GM19463 (cell line): ENCODE measurements around the gene MRPL44.
A peak's percentile ranks its signal among the peaks of the same experiment; 100 is the strongest.

Experiments used
- ATAC-seq: cut with Tn5 transposase; IDR thresholded peaks from one replicate; pipeline ENCODE4 v1.9.1; 2021; ENCODE audit warnings: mild to moderate bottlenecking, moderate library complexity; ENCODE audit not compliant: unreplicated experiment

The MRPL44 gene

GRCh38 chr2:223957092-223957851, at the start of gene MRPL44:
Gene MRPL44, plus strand, starts transcription at chr2:223957463. Its CDS starts 10 bp downstream, at chr2:223957473.
- peak; percentile 86 for ATAC-seq

GRCh38 chr2:223908304-223908998, 48.8 kb upstream of the MRPL44 start:
- ATAC-seq = no peak

- ATAC-seq = no peak
These were observed 48.1 kb upstream of the MRPL44 start for GRCh38 chr2:223909001-223909741.

DNA sequence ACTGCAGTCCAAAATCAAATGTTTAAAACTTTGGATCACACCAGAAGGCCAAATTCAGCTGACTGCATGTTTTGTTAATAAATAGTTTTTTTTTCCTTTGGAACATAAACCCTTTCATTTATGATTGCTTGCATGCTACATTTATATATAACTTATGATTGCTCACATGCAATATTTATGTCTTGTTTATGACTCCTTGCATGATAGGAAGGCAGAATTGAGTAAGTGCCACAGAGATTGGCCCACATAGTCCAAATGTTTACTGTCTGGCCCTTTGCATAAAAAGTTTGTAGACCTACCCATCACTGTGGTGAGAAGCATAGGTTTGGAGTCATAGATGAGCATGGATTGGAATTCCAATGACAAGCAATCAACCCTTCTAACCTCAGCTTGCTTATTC, 42.9 kb upstream of the MRPL44 start:
- no peak for ATAC-seq

DNA sequence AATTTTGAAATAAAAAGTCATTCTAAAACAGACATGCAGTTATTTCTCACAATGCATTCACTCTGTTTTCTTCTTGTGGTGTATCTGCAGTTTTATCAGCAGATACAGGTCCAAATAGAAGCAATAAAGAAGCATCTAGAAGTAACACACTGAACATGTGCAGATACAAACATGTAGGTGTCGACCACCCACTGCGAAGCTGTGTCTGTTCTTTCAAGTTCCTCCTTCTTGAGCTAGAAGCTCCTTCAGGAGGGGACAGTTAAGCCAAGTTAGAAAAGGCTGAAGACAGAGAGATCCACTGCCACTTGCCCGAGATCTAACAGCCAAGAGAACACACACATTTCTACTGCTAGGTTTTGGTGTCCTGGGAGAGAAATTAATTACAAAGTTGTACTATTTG, 42.2 kb upstream of the MRPL44 start:
- ATAC-seq = no peak

DNA sequence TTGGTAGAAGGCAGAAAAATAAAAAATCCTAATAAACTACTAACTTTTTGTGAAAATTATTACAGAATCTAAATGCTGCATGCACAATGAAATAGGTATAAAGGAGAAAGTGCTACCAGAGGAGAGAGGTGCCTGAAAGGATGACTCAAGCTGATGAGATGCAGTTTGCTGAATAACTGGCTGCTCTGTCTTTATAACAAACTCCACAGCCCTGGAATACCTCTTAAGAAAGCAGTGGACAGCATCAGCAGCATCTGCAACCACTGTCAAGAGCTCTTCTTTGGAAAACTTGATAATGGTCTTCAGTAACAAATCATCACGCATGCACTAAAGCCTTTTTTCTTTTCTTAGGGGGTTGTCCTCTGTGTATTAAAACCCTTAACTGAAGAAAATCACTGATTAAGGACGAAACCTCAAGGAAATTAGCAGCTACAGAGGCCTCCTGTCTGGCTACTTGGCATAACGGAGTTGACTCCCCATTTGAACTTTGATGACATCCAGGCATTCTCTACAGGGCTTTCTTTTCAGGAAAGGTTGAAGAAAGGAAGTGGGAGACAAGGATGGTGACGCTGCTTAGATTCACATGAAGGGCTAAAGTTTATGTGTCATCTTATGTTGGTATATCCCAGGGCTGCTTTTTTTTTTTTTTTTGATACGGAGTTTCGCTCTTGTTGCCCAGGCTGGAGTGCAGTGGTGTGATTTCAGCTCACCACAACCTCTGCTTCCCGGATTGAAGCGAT, 40.9 kb upstream of the MRPL44 start:
- ATAC-seq = no peak

GRCh38 chr2:223918671-223919134, 38.6 kb upstream of the MRPL44 start:
- no peak for ATAC-seq

- ATAC-seq = no peak
These were observed 37.2 kb upstream of the MRPL44 start for GRCh38 chr2:223920109-223920508.

- ATAC-seq = no peak
These were observed 36.1 kb upstream of the MRPL44 start for GRCh38 chr2:223921204-223921603.

GRCh38 chr2:223922308-223922707, 35.0 kb upstream of the MRPL44 start:
- ATAC-seq = no peak

DNA sequence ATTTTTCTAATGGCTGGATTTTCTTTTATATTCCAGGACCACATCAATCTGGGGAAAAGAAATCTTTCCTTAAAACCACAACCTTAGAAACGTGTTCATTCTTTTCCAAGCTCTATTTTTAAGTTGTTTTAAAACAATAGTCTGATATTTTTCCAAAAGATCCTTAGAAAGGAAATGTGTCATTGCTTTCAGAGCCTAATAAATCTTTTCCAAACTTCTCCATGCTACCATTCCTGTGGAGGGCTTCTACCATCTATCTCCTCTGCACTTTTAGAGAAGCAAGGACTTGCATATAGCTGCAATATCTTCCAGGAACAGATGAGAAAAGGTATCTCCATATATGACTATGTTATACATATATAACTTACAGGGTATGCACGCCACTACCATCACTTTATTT, 33.3 kb upstream of the MRPL44 start:
- no peak for ATAC-seq

- ATAC-seq = no peak
These were observed 32.2 kb upstream of the MRPL44 start for GRCh38 chr2:223925106-223925505.

DNA sequence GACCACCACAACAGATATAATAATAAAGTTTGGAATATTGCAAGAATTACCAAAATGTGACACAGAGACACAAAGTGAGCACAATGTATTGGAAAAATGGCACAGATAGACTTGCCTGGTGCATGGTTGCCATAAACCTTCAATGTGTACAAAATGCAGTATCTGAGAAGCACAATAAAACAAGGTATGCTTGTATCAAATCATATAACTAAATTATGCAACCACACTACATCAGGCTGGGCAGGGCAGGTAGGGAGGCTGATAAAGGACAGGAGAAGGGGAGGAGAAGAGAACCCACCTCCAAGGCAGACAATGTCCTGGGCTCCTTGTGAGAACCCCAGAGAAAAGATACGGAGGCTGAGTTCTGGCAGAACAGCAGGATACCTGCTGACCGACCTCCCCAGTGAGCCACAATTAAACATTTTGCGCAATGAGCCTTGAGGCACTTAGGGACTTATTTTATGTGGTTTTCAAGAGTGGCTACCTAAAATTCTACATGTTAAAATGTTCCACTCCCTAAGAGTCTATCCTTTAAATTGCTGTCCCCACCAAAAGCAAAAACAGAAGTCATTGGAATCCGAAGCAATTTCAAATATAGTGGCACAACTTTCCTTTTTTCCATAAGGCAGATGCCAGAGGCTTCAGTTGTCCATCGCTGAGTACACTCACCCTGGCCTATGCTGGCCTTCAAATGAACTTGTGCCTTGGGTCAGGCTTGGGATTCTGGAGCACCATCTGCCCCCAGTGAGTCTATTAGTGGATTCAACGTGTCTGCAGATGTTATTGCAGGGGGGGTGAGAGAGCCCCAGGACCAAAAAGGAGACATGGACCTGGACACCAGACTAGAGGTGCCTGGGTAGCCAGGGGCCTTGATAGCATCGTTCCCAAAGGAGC, 28.9 kb upstream of the MRPL44 start:
- no peak for ATAC-seq

GRCh38 chr2:223929571-223930102, 27.6 kb upstream of the MRPL44 start:
- ATAC-seq = no peak

DNA sequence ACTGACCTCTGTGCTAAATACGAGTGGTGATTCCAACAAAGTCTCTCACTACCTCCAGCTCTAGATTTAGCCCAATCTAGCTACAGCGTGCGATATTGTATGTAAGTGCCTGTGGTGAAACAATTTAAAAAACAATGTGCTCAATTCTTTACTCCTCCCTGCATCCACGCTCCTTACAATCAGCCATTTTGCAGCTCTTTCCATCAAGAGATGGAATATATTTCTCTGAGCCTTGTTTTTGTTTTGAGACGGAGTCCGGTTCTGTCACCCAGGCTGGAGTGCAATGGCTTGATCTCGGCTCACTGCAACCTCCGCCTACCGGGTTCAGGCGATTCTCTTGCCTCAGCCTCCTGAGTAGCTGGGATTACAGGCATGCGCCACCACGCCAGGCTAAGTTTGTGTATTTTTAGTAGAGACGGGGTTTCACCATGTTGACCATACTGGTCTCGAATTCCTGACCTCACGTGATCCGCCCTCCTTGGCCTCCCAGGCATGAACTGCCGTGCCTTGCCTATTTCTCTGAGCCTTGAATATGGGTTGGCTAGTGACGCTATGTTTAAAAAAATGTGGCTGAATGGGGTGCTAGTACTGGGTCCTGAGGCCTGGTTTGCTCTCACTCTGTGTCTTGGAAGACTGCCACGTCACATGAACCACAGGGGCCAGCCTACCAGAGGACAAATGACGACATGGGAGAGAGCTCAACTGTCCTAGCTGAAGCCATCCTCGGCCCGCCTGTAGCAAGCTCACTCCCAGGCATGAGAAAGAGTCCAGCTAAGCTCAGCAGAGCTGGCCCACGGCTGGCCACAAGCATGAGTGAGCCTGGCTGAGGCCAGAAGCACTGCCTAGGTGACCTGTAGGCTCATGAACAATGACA, 26.9 kb upstream of the MRPL44 start:
- ATAC-seq = no peak

DNA sequence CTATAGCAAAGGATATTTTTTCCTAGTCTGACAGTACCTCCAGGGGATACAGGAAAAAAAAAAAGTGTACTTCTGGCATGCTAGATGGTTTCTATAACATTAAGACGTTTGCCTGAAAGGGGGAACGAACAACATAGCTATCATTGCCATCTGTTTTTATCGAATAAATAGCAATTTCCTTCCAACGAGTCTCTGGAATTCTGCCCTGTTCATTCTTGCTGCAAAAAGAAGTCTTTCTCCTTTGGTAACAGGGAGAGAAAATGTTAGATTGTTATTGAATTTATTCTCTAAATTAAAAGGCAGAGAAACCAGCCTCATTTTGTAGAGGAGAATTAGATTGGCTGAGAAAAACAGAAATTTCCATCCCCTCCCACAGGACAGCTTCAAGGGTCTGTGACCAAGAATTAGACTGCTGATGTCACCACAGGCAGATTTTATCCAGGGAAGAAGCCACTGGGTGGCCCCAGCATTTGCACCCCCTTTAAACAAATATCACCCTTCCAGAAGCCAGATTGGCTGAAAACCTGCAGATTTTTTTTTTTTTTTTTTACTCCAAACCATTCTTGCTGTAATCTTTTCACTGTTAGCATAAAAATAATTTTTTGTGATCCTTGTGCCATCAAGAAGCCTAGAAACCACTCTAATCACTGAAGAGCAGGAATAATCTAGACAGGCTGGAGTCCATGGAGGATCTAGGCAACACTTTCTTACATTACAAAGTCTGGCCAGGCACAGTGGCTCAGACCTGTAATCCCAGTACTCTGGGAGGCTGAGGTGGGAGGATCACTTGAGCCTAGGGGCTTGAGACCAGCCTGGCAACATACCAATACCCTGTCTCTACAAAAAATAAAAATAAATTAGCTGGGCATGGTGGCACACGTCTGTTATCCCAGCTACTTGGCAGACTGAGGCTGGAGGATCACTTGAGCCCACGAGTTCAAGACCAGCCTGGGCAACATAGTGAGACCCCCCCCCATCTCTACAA, 24.2 kb upstream of the MRPL44 start:
- no peak for ATAC-seq

DNA sequence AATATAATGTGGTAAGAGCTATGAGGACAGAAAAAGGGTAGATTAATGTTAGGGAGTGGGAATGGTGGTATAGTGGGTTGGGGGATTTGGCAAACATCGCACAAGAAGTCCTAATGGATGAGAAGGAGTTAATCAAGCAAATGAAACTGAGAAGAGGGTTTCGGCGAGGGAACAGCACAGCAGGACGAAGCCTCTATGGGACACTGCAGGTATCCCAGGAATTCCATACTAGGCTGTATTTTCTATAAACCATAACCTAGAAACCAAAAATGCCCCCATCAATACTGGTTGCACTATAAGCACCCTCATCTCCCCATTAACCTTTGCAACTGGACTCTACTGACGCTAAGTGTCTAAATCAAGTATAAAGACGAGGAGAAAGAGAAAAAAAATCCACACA, 22.4 kb upstream of the MRPL44 start:
- no peak for ATAC-seq
